ENCODE measurements around the gene PCDHB5. TPM values are rescaled to one million over a fixed set of nuclear protein-coding genes. Genes with fewer than 3 reads are reported as not detected.
"Not testable (repeated sequence)": the region's sequence is repeated elsewhere in the genome, so short reads cannot be mapped to it uniquely, and the experiment has no call there.

The PCDHB5 gene
- total RNA-seq, 1 experiment from 2014 or later: 2.9 TPM

- H3K27me3 ChIP-seq (ENCODE audit: insufficient read depth, low read length): no peaks in the 10 kb centered on the region
- no peak overlapping the region for H2BK15ac ChIP-seq (ENCODE audit: low read depth, low read length)
- Mint-ChIP-seq H3K27ac (no peak overlapping the region), H3K36me3 (ENCODE audit: insufficient read depth in 1 of 3, low read depth in 3 of 3) (peaks cover 1 to 25% (median 8%) of the 10 kb centered on the region in 3 experiments; a peak in 6 of 7 replicates), H3K4me1 (no peaks in the 10 kb centered on the region), H3K9me3 (peaks cover 34 to 39% of the 10 kb centered on the region in 2 experiments), H3K27me3 (ENCODE audit: low read depth) (peaks cover 4% of the 10 kb centered on the region; the same call in 1 of the 2 replicates), H3K4me3 (peak overlapping the region in 1 of 2 experiments; percentile 21; a peak in 1 of 5 replicates)
- no peak overlapping the region for H3K27ac ChIP-seq (ENCODE audit: insufficient read length, low read depth, low read length)
- TF ChIP-seq CTCF (conservative IDR thresholded peaks at IDR 0.05): peak; percentile 78
- no peak overlapping the region for H3K4ac ChIP-seq (ENCODE audit: low read depth, low read length)
- H2BK20ac ChIP-seq (ENCODE audit: low read depth, low read length, poor library complexity, severe bottlenecking): no peak overlapping the region
- peak overlapping the region; percentile 64 for H2AFZ ChIP-seq (ENCODE audit: low read length)
- WGBS (ENCODE audit: extremely low coverage, insufficient read length, low lambda C conversion rate): no CpG with 5 or more reads among the region's 21 CpGs
- no peak overlapping the region for H3T11ph ChIP-seq (ENCODE audit: low read length)
- no peaks in the 10 kb centered on the region for H3K4me1 ChIP-seq (ENCODE audit: insufficient read depth, low read length)
- no peak overlapping the region for H4K91ac ChIP-seq (ENCODE audit: insufficient read length, low read depth, low read length)
- no peak overlapping the region for H2BK120ac ChIP-seq (ENCODE audit: low read depth, low read length, poor library complexity, severe bottlenecking)
- H2BK5ac ChIP-seq (ENCODE audit: insufficient read length, low read length): no peak overlapping the region
- no peaks in the 10 kb centered on the region for H3K79me1 ChIP-seq (ENCODE audit: insufficient read depth, low read depth, low read length, poor library complexity, severe bottlenecking)
- no peak overlapping the region for H3K9ac ChIP-seq (ENCODE audit: extremely low read depth, insufficient read length, low read length)
- H3K4me2 ChIP-seq (ENCODE audit: insufficient read depth, insufficient read length, low read length): no peak overlapping the region
- no peak overlapping the region for H2AK5ac ChIP-seq (ENCODE audit: insufficient read length, low read length)
- no peaks in the 10 kb centered on the region for H3K23me2 ChIP-seq (ENCODE audit: insufficient read length, low read depth, low read length, poor library complexity, severe bottlenecking)
- no peak overlapping the region for H3K56ac ChIP-seq (ENCODE audit: insufficient read length, low read depth, low read length)
- H3K18ac ChIP-seq (ENCODE audit: insufficient read length, low read depth, low read length): no peak overlapping the region
- no peak overlapping the region for H3K23ac ChIP-seq (ENCODE audit: insufficient read length, low read depth, low read length)
- H4K5ac ChIP-seq (ENCODE audit: insufficient read length, low read depth, low read length): no peak overlapping the region
- H3K9me3 ChIP-seq (ENCODE audit: control insufficient read depth, low read depth, low read length): peaks cover 5% of the 10 kb centered on the region
- H2BK12ac ChIP-seq (ENCODE audit: insufficient read length, low read depth, low read length): no peak overlapping the region
- H3K79me2 ChIP-seq (ENCODE audit: insufficient read depth, low read length): no peaks in the 10 kb centered on the region
- DNase-seq: peak; percentile 54
- H3K14ac ChIP-seq (ENCODE audit: insufficient read depth, low read length): no peak overlapping the region
- no peaks in the 10 kb centered on the region for H4K20me1 ChIP-seq (ENCODE audit: control insufficient read depth, insufficient read depth, insufficient read length)
- no peak overlapping the region for H4K8ac ChIP-seq (replicated peaks; ENCODE audit: insufficient read length, low read depth, low read length)
These were observed 20.8 kb downstream of the PCDHB5 start for GRCh38 chr5:141155540-141156374.

DNA sequence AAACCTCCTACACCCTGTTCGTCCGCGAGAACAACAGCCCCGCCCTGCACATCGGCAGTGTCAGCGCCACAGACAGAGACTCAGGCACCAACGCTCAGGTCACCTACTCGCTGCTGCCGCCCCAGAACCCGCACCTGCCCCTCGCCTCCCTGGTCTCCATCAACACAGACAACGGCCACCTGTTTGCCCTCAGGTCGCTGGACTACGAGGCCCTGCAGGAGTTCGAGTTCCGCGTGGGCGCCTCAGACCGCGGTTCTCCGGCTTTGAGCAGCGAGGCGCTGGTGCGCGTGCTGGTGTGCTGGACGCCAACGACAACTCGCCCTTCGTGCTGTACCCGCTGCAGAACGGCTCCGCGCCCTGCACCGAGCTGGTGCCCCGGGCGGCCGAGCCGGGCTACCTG is 22.4 kb downstream of the PCDHB5 start:
- not testable (repeated sequence) for H3K9me3 ChIP-seq (ENCODE audit: control insufficient read depth, low read depth, low read length); H4K20me1 ChIP-seq (ENCODE audit: control insufficient read depth, insufficient read depth, insufficient read length); H3K27me3 ChIP-seq (ENCODE audit: insufficient read depth, low read length); H3K18ac ChIP-seq (ENCODE audit: insufficient read length, low read depth, low read length); H3K79me1 ChIP-seq (ENCODE audit: insufficient read depth, low read depth, low read length, poor library complexity, severe bottlenecking); H3K27ac Mint-ChIP-seq; H2BK120ac ChIP-seq (ENCODE audit: low read depth, low read length, poor library complexity, severe bottlenecking); H3K79me2 ChIP-seq (ENCODE audit: insufficient read depth, low read length); DNase-seq; H2BK12ac ChIP-seq (ENCODE audit: insufficient read length, low read depth, low read length); H2BK15ac ChIP-seq (ENCODE audit: low read depth, low read length); H3K23ac ChIP-seq (ENCODE audit: insufficient read length, low read depth, low read length); H2BK5ac ChIP-seq (ENCODE audit: insufficient read length, low read length); H3K4me1 Mint-ChIP-seq; H2AFZ ChIP-seq (ENCODE audit: low read length); H3K14ac ChIP-seq (ENCODE audit: insufficient read depth, low read length); H4K91ac ChIP-seq (ENCODE audit: insufficient read length, low read depth, low read length); H3T11ph ChIP-seq (ENCODE audit: low read length); H3K23me2 ChIP-seq (ENCODE audit: insufficient read length, low read depth, low read length, poor library complexity, severe bottlenecking); H3K27me3 Mint-ChIP-seq (ENCODE audit: low read depth); H3K56ac ChIP-seq (ENCODE audit: insufficient read length, low read depth, low read length); H3K4me2 ChIP-seq (ENCODE audit: insufficient read depth, insufficient read length, low read length); H2AK5ac ChIP-seq (ENCODE audit: insufficient read length, low read length); H3K27ac ChIP-seq (ENCODE audit: insufficient read length, low read depth, low read length); H3K4me1 ChIP-seq (ENCODE audit: insufficient read depth, low read length); H3K4ac ChIP-seq (ENCODE audit: low read depth, low read length); H4K8ac ChIP-seq (replicated peaks; ENCODE audit: insufficient read length, low read depth, low read length); H2BK20ac ChIP-seq (ENCODE audit: low read depth, low read length, poor library complexity, severe bottlenecking); H3K9ac ChIP-seq (ENCODE audit: extremely low read depth, insufficient read length, low read length); H3K4me3 Mint-ChIP-seq; H4K5ac ChIP-seq (ENCODE audit: insufficient read length, low read depth, low read length)
- no CpG with 5 or more reads among the region's 38 CpGs for WGBS (ENCODE audit: extremely low coverage, insufficient read length, low lambda C conversion rate)
- peaks cover 0 to 13% (median 8%) of the 10 kb centered on the region in 3 experiments; a peak in 5 of 7 replicates for H3K36me3 Mint-ChIP-seq (ENCODE audit: insufficient read depth in 1 of 3, low read depth in 3 of 3)
- peaks cover 23 to 29% of the 10 kb centered on the region in 2 experiments for H3K9me3 Mint-ChIP-seq

Data from H9 (cell line).